Midbrain (tissue), 1 donor: ENCODE data around the gene PCDHGA1.
A peak's percentile ranks its signal among the peaks of the same experiment; 100 is the strongest.
"Not testable (repeated sequence)": the region's sequence is repeated elsewhere in the genome, so short reads cannot be mapped to it uniquely, and the experiment has no call there.

ENCODE experiments used
- DNase-seq: peaks from one replicate; lab custom pipeline; 2025; lab: John Stamatoyannopoulos, UW

The PCDHGA1 gene

DNA sequence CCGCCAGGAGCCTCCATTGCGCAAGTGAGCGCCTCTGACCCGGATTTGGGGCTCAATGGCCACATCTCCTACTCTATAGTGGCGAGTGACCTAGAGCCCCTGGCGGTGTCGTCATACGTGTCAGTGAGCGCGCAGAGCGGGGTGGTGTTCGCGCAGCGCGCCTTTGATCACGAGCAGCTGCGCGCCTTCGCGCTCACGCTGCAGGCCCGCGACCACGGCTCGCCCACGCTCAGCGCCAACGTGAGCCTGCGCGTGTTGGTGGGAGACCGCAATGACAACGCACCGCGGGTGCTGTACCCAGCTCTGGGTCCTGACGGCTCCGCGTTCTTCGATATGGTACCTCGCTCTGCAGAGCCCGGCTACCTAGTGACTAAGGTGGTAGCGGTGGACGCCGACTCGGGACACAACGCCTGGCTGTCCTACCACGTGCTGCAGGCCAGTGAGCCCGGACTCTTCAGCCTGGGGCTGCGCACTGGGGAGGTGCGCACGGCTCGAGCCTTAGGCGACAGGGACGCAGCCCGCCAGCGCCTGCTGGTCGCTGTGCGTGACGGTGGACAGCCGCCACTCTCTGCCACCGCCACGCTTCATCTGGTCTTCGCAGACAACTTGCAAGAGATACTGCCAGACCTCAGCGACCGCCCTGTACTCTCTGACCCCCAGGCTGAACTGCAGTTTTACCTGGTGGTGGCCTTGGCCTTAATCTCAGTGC is 79.4 kb downstream of the PCDHGA1 start:
- DNase-seq = no peak

- no peak for DNase-seq
Observed at GRCh38 chr5:141411575-141411974, 81.3 kb downstream of the PCDHGA1 start.

DNA sequence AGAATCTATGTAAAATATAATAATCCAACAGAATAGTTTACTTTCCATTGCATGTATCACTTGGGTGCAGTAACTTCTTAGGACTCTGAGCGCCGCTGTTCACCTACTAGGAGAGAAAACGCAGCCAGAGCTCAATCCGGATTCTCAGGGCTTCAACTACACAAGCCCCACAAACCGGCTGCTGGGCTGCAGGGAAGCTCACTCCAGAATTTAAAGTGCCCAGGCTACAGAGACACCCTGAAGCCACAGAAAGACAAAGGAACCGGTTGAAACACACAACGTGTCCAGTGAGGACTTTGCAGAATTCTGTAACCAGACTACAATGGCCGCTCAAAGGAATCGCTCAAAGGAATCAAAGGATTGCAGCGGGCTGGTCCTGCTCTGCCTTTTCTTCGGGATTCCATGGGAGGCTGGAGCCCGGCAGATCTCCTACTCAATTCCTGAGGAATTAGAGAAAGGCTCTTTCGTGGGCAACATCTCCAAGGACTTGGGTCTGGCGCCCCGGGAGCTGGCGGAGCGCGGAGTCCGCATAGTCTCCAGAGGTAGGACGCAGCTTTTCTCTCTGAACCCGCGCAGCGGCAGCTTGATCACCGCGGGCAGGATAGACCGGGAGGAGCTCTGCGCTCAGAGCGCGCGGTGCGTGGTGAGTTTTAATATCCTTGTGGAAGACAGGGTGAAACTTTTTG is 82.7 kb downstream of the PCDHGA1 start, which contains the start of gene PCDHGA10:
Gene PCDHGA10 (plus strand): TSS at position 134 of the 686 bp plus-strand sequence. CDS start 189 bp downstream, at position 323.
- DNase-seq = peak; percentile 11

GRCh38 chr5:141413540-141414069 is 83.3 kb downstream of the PCDHGA1 start:
- DNase-seq = no peak

- not testable (repeated sequence) for DNase-seq
Observed at GRCh38 chr5:141414548-141415274, 84.4 kb downstream of the PCDHGA1 start.

- not testable (repeated sequence) for DNase-seq
Observed at GRCh38 chr5:141415275-141415618, 84.9 kb downstream of the PCDHGA1 start.

DNA sequence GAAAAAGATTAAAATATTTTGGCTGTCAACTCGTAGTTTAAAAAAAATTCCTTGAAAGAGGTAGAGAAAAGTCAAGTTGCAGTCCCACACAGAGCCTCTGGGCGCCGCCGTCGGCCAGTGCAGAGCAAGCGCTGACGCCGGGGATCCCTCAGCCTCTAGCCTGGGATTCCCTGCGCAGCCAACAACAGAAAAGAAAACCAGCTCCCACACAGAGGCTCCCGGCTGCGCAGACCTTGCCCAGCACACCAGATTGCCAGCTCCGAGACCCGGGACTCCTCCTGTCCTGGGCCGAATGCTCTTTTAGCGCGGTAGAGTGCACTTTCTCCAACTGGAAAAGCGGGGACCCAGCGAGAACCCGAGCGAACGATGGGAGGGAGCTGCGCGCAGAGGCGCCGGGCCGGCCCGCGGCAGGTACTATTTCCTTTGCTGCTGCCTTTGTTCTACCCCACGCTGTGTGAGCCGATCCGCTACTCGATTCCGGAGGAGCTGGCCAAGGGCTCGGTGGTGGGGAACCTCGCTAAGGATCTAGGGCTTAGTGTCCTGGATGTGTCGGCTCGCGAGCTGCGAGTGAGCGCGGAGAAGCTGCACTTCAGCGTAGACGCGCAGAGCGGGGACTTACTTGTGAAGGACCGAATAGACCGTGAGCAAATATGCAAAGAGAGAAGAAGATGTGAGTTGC is 87.3 kb downstream of the PCDHGA1 start, which contains the start of gene PCDHGB7:
Gene PCDHGB7 (plus strand): TSS at position 184 of the 679 bp plus-strand sequence. CDS start 183 bp downstream, at position 367.
- DNase-seq = peak; percentile 41

DNA sequence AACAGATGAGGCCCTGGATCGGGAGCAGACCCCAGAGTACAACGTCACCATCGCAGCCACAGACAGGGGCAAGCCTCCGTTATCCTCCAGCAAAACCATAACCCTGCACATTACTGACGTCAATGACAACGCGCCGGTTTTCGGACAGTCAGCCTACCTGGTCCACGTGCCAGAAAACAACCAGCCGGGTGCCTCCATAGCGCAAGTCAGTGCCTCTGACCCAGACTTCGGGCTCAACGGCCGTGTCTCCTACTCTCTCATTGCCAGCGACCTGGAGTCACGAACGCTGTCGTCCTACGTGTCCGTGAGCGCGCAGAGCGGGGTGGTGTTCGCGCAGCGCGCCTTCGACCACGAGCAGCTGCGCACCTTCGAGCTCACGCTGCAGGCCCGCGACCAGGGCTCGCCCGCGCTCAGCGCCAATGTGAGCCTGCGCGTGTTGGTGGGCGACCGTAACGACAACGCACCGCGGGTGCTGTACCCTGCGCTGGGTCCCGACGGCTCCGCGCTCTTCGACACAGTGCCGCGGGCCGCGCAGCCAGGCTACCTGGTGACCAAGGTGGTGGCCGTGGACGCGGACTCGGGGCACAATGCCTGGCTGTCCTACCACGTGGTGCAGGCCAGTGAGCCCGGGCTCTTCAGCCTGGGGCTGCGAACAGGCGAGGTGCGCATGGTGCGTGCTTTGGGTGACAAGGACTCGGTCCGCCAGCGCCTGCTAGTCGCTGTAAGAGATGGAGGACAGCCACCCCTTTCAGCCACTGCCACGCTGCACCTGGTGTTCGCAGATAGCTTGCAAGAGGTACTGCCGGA is 89.0 kb downstream of the PCDHGA1 start:
- DNase-seq = no peak

- no peak for DNase-seq
Observed at GRCh38 chr5:141420855-141421488, 90.7 kb downstream of the PCDHGA1 start, which contains the start of gene PCDHGA11. Gene PCDHGA11 (plus strand): TSS chr5:141421051. CDS start chr5:141421228, 177 bp downstream.

DNA sequence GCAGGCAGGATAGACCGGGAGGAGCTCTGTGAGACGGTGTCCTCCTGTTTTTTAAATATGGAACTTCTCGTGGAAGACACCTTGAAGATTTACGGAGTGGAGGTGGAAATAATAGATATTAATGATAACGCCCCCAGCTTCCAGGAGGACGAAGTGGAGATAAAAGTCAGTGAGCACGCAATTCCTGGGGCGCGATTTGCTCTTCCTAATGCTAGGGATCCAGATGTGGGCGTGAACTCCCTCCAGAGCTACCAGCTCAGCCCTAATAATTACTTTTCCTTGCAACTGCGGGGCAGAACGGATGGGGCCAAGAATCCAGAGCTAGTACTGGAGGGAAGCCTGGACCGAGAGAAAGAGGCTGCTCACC is 91.2 kb downstream of the PCDHGA1 start:
- no peak for DNase-seq

DNA sequence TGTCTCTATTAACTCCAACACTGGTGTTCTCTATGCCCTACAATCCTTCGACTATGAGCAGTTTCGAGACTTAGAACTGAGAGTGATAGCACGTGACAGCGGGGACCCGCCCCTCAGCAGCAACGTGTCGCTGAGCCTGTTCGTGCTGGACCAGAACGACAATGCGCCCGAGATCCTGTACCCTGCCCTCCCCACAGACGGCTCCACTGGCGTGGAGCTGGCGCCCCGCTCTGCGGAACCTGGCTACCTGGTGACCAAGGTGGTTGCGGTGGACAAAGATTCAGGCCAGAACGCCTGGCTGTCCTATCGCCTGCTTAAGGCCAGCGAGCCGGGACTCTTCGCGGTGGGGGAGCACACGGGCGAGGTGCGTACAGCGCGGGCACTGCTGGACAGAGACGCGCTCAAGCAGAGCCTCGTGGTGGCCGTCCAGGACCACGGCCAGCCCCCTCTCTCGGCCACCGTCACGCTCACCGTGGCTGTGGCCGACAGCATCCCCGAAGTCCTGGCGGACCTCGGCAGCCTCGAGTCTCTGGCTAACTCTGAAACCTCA is 92.5 kb downstream of the PCDHGA1 start:
- DNase-seq = no peak

DNA sequence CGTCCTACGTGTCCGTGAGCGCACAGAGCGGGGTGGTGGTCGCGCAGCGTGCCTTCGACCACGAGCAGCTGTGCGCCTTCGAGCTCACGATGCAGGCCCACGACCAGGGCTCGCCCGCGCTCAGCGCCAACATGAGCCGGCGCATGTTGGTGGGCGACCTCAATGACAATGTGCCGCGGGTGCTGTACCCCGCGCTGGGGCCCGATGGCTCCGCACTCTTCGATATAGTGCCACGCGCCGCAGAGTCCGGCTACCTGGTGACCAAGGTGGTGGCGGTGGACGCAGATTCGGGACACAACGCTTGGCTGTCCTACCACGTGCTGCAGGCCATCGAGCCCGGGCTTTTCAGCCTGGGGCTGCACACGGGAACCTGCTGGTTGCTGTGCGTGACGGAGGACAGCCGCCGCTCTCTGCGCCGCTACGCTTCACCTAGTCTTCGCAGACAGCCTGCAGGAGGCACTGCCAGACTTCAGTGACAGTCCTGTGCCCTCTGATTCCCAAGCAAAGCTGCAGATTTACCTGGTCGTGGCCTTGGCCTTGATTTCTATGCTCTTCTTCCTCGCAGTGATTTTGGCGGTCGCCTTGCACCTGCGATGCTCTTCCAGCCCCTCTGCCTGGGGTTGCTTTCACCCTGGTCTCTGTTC is 97.6 kb downstream of the PCDHGA1 start:
- no peak for DNase-seq

GRCh38 chr5:141430332-141431113 is 100.2 kb downstream of the PCDHGA1 start, which contains the start of gene PCDHGA12:
Gene PCDHGA12 (plus strand): TSS chr5:141430507. CDS start chr5:141430760, 253 bp downstream.
- peak; percentile 7 for DNase-seq

DNA sequence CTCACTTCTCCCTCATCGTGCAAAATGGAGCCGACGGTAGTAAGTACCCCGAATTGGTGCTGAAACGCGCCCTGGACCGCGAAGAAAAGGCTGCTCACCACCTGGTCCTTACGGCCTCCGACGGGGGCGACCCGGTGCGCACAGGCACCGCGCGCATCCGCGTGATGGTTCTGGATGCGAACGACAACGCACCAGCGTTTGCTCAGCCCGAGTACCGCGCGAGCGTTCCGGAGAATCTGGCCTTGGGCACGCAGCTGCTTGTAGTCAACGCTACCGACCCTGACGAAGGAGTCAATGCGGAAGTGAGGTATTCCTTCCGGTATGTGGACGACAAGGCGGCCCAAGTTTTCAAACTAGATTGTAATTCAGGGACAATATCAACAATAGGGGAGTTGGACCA is 101.0 kb downstream of the PCDHGA1 start:
- no peak for DNase-seq

- DNase-seq = not testable (repeated sequence)
Observed at GRCh38 chr5:141432308-141432707, 102.0 kb downstream of the PCDHGA1 start.

DNA sequence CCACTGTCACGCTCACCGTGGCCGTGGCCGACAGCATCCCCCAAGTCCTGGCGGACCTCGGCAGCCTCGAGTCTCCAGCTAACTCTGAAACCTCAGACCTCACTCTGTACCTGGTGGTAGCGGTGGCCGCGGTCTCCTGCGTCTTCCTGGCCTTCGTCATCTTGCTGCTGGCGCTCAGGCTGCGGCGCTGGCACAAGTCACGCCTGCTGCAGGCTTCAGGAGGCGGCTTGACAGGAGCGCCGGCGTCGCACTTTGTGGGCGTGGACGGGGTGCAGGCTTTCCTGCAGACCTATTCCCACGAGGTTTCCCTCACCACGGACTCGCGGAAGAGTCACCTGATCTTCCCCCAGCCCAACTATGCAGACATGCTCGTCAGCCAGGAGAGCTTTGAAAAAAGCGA is 102.4 kb downstream of the PCDHGA1 start:
- not testable (repeated sequence) for DNase-seq

DNA sequence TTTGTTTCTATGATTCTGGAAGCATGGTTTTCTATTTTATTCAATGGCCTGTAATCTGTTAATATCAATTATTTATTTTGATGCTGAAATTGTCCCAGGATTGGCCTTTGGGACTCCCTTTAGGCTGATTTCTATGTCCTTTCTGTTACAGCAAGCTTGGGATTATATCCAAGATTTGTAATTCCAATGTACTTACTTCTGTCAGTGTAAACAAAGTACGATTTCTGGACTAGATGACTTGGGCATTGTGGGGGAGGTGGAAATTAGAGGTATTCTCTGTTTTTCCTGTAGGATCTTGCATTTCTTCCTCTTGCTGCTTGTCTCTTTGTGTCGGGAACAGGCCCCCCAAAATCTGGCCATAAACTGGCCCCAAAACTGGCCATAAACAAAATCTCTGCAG is 103.7 kb downstream of the PCDHGA1 start:
- DNase-seq = no peak

- no peak for DNase-seq
Observed at GRCh38 chr5:141437221-141437620, 106.9 kb downstream of the PCDHGA1 start.
